Heart left ventricle (tissue), 16 donors: ENCODE data around the gene STXBP6. TPM values are rescaled to one million over a fixed set of nuclear protein-coding genes. Genes with fewer than 3 reads are reported as not detected.
A peak's percentile ranks its signal among the peaks of the same experiment; 100 is the strongest.

Experiments used
- ATAC-seq, 4 donors: fragments of 200-7000 bp; cut with Tn5 transposase; one replicate each; pipeline ENCODE4 v1.9.1; 2020 to 2022; ENCODE audit warnings: moderate library complexity in 4 of 4, mild to moderate bottlenecking in 3 of 4, moderate number of reproducible peaks in 1 of 4
- DNase-seq, 5 donors: peaks; one replicate each; pipeline ENCODE4 v3.0.0-alpha.2; 2020
- H3K27ac ChIP-seq, 12 donors: fragments of 200-600 bp; sonication (generic) in 4 of 12; one replicate each; pipeline versions ENCODE4 v1.5.0 to v1.8.0; 2016 to 2022; ENCODE audit warnings: mild to moderate bottlenecking in 2 of 12
- H3K27me3 ChIP-seq, 9 donors: fragments of 200-600 bp; sonication (generic) in 2 of 9; one replicate each; pipeline versions ENCODE4 v1.5.1 to v1.8.0; 2016 to 2022; ENCODE audit warnings: mild to moderate bottlenecking in 3 of 9
- H3K36me3 ChIP-seq, 9 donors: fragments of 200-600 bp; sonication (generic) in 2 of 9; one replicate each; pipeline versions ENCODE4 v1.5.0 to v1.8.0; 2018 to 2022; ENCODE audit warnings: mild to moderate bottlenecking in 2 of 9
- H3K4me1 ChIP-seq, 12 donors: fragments of 200-600 bp; sonication (generic) in 4 of 12; one replicate each; pipeline versions ENCODE4 v1.5.0 to v1.8.0; 2016 to 2022; ENCODE audit warnings: mild to moderate bottlenecking in 3 of 12
- H3K4me3 ChIP-seq, 12 donors: fragments of 200-600 bp; sonication (generic) in 4 of 12; one replicate each; pipeline versions ENCODE4 v1.5.0 to v1.8.0; 2017 to 2022; ENCODE audit warnings: mild to moderate bottlenecking in 9 of 12, moderate library complexity in 4 of 12
- H3K9me3 ChIP-seq, 12 donors: fragments of 200-600 bp; sonication (generic) in 4 of 12; one replicate each; pipeline versions ENCODE4 v1.5.0 to v1.8.0; 2016 to 2022; ENCODE audit warnings: mild to moderate bottlenecking in 1 of 12
- CTCF ChIP-seq, 12 donors: fragments of 200-600 bp; sonication (generic) in 4 of 12; IDR thresholded peaks; one replicate each; pipeline versions ENCODE4 v1.5.0 to v1.8.0; 2018 to 2022; ENCODE audit warnings: antibody characterized with exemption in 12 of 12, mild to moderate bottlenecking in 5 of 12
- POLR2A ChIP-seq, 2 donors: fragments of 450-650 bp; IDR thresholded peaks; one replicate each; pipeline ENCODE4 v1.6.1; 2017; ENCODE audit warnings: antibody characterized with exemption in 2 of 2, mild to moderate bottlenecking in 2 of 2, moderate library complexity in 2 of 2
- WGBS, 4 donors: extraction: QIAGEN DNeasy Blood & Tissue Kit in 2 of 4; methylation state at CpG; one replicate each; pipeline versions ENCODE4 v1.1.5 to v1.1.7; 2013 to 2018; 5-methylcytosine and 5-hydroxymethylcytosine counted together
- intact Hi-C, 10 donors: fragments of 100-400 bp; cut with DNase I; formaldehyde crosslinking; loops; one replicate each; pipeline versions ENCODE4 v1.11.1 to v1.14.2; 2022
- polyA plus RNA-seq, 2 donors: library from polyadenylated mRNA; stranded (reverse); fragments of 200-250 nt; gene quantifications; one replicate each; pipeline ENCODE4 v1.2.3, GENCODE V29; 2013
- total RNA-seq, 9 donors: library from RNA; depleted of rRNA in 2 of 9; stranded (reverse); fragments of >200 nt in 2 of 9; fragmentation: NEBNext Ultra II Directional in 3 of 9; extraction: Animal tissue kit (Norgen Biotek cat#: 25700) in 3 of 9; gene quantifications; one replicate each; pipeline versions ENCODE4 v1.1.0 to v1.2.4, GENCODE V29; 2016 to 2023
- donor health status: ischemic (EF 13 %, LVEDD 7.1; RV severe dilation, severe dysfunction).
- donor health status: healthy with polysubstance abuse.
- donor health status: DM: no; HTN: yes; CAD: no.
- donor health status: DM: no; HTN: no; CAD: no.
- donor health status: ischemic (EF 25% LVEDD 6.9; RV normal size, moderate dysfunction).
- donor health status: ischemic (EF 25% LVEDD 5.7; RV mildly dilated, moderate dysfunction).
- donor health status: healthy.
- donor health status: DM: yes; HTN: yes; CAD: no.
- donor health status: ischemic (EF 35%, LVEDD 5.7; RV mildly dilated, moderate dysfunction).
- donor health status: nonischemic (EF 11% LVEDD 7.7; RV severe dilation, severe dysfunction).
- donor health status: DM: yes; HTN: yes; CAD: no.
- donor health status: PGD.
- donor health status: ischemic (EF 29% LVEDD 5.4; RV normal size, mild dysfunction).
- donor health status: nonischemic (EF 23%, LVEDD 6.1; RV moderate dilation, normal function).

Gene STXBP6
- total and polyA plus RNA-seq, 11 donors: 12.5 to 57.3 (median 23.7) TPM

DNA sequence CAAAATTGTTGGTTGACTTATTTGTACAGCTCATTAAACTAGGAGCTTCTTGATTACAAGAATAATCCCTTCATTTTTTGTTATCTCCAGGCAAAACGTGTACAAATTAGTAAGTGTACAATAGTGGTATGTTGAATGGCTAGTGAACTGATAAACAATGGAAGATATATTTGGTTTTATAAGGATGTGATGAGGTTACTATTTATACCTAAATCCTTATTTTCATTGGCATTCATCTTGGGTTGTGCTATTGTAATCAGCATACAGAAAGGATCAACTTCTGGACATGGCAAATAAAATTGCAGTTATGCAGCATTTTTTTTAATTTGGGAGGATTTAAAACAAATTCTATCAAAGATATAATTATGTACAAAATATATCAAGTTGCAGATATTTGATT, 216.6 kb downstream of the STXBP6 start:
- WGBS, 4 donors: 16 to 23% (median 21%) methylated on average over 1 of the region's 1 CpG
- peak overlapping the region in 3 of 12 donors; percentile 11 to 30 (median 20) for H3K27ac ChIP-seq
- intact Hi-C loops: no loop called here
- peak in 1 of 4 donors; percentile 52 for ATAC-seq
- TF ChIP-seq POLR2A (IDR thresholded peaks at IDR 0.05): no peak
- TF ChIP-seq CTCF (IDR thresholded peaks at IDR 0.05): no peak
- H3K9me3 ChIP-seq: no peaks in the 10 kb centered on the region
- H3K4me1 ChIP-seq: peaks cover 0 to 33% (median 11%) of the 10 kb centered on the region in 12 donors
- no peak for DNase-seq
- H3K27me3 ChIP-seq: no peaks in the 10 kb centered on the region
- H3K4me3 ChIP-seq: no peak overlapping the region
- H3K36me3 ChIP-seq: no peaks in the 10 kb centered on the region

- 89 to 93% (median 91%) methylated on average over 4 of the region's 4 CpGs for WGBS, 4 donors
These were observed 218.3 kb downstream of the STXBP6 start for GRCh38 chr14:24831677-24832076.

DNA sequence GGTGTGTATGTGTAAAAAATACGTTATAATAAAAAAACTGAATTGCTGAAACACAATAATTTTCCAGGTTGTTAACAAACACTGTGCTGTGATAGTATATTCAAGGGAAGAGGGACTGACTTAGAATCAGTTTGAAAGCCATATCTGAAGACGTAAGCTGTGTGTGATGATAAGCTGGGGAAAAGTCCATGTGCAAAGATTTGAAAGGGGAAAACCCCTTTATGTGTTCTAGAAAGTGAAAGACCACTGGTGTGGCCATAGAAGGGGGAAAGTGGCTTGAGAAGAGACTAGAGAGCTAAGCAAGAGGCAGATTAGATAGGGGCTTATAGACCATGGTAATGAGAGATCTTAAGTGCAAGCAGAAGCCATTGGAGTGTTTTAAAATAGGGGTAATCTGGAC, 220.1 kb downstream of the STXBP6 start:
- 39 to 70% (median 61%) methylated on average over 2 of the region's 2 CpGs for WGBS, 4 donors
- no peaks in the 10 kb centered on the region for H3K27me3 ChIP-seq
- no peaks in the 10 kb centered on the region for H3K36me3 ChIP-seq
- no peak overlapping the region for H3K4me3 ChIP-seq
- H3K9me3 ChIP-seq: no peaks in the 10 kb centered on the region
- TF ChIP-seq CTCF (IDR thresholded peaks at IDR 0.05): no peak
- no peak for TF ChIP-seq POLR2A (IDR thresholded peaks at IDR 0.05)
- no peak overlapping the region for H3K27ac ChIP-seq
- intact Hi-C loops: no loop called here
- DNase-seq: no peak
- ATAC-seq: no peak
- H3K4me1 ChIP-seq: peaks cover 0 to 31% (median 5%) of the 10 kb centered on the region in 12 donors

More at GRCh38 chr14:24831677-24832076, 218.3 kb downstream of the STXBP6 start:
- Histone ChIP-seq H3K9me3 (no peaks in the 10 kb centered on the region), H3K4me1 (peaks cover 0 to 31% (median 5%) of the 10 kb centered on the region in 12 donors), H3K4me3 (no peak overlapping the region), H3K36me3 (no peaks in the 10 kb centered on the region), H3K27ac (no peak overlapping the region), H3K27me3 (no peaks in the 10 kb centered on the region)
- no peak for DNase-seq
- no peak for TF ChIP-seq CTCF (IDR thresholded peaks at IDR 0.05)
- TF ChIP-seq POLR2A (IDR thresholded peaks at IDR 0.05): no peak
- no peak for ATAC-seq
- intact Hi-C loops: no loop called here

DNA sequence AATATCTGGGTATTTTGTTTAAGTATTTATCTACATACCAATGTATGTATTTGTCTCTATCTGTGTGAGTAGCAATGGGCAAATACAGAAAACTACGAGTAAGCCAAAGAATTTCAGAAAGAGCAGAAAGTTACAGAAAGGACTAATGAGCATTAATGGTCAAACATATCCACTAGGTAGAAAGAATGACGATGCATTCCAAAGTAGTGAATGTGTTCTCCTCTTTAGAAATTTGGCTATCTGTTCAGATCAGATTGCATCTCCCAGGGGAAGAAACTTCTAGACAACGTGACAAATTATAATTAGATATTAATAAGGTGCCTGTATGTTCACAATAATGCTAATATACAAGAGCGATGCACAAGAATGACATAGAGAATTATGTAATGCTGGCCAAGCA, 221.5 kb downstream of the STXBP6 start:
- H3K27me3 ChIP-seq: no peaks in the 10 kb centered on the region
- ATAC-seq (no peak), DNase-seq (no peak)
- no peaks in the 10 kb centered on the region for H3K9me3 ChIP-seq
- 64 to 82% (median 71%) methylated on average over 4 of the region's 4 CpGs for WGBS, 4 donors
- H3K36me3 ChIP-seq: no peaks in the 10 kb centered on the region
- no peak for TF ChIP-seq CTCF (IDR thresholded peaks at IDR 0.05)
- no peak for TF ChIP-seq POLR2A (IDR thresholded peaks at IDR 0.05)
- no peak overlapping the region for H3K4me3 ChIP-seq
- no peak overlapping the region for H3K27ac ChIP-seq
- peaks cover 0 to 25% (median 4%) of the 10 kb centered on the region in 12 donors for H3K4me1 ChIP-seq
- intact Hi-C loops: no loop called here
